ENCODE measurements around the gene ZNF284. TPM values are rescaled to one million over a fixed set of nuclear protein-coding genes. Genes with fewer than 3 reads are reported as not detected.

ZNF284 gene
- polyA plus RNA-seq, 1 donor from 2014 or later: 0.69 TPM

Other genes with a start within 250 kb of the ZNF284 start
- 2.6 TPM for gene ZNF283, start 244.8 kb upstream of the ZNF284 start, polyA plus RNA-seq
- gene ZNF404, start 188.2 kb upstream of the ZNF284 start, polyA plus RNA-seq: 3.1 TPM
- 10.7 TPM for gene ZNF45, start 136.9 kb upstream of the ZNF284 start, polyA plus RNA-seq
- gene ZNF221, start 120.9 kb upstream of the ZNF284 start, polyA plus RNA-seq: 0.98 TPM
- 2.3 TPM for gene ZNF155, start 88.0 kb upstream of the ZNF284 start, polyA plus RNA-seq
- 4.7 TPM for gene ZNF230, start 69.2 kb upstream of the ZNF284 start, polyA plus RNA-seq
- 6.2 TPM for gene ZNF222, start 46.8 kb upstream of the ZNF284 start, polyA plus RNA-seq
- gene ZNF223, start 20.1 kb upstream of the ZNF284 start, polyA plus RNA-seq: 1.5 TPM
- gene ZNF224, start 22.2 kb downstream of the ZNF284 start, polyA plus RNA-seq: 12.4 TPM
- gene ZNF225, start 41.2 kb downstream of the ZNF284 start, polyA plus RNA-seq: 1.9 TPM
- gene ZNF234, start 69.4 kb downstream of the ZNF284 start, polyA plus RNA-seq: 8.6 TPM
- gene ZNF226, start 92.9 kb downstream of the ZNF284 start, polyA plus RNA-seq: 24.2 TPM
- 16.4 TPM for gene ZNF227, start 140.4 kb downstream of the ZNF284 start, polyA plus RNA-seq
- gene ZNF233, start 187.7 kb downstream of the ZNF284 start, polyA plus RNA-seq: 1.2 TPM
- 3.1 TPM for gene ZNF235, start 232.9 kb downstream of the ZNF284 start, polyA plus RNA-seq

Data from IgD-negative memory B cell (primary cell).